Gastroesophageal sphincter (tissue), 4 donors: ENCODE results near the gene SV2B. TPM values are rescaled to one million over a fixed set of nuclear protein-coding genes. Genes with fewer than 3 reads are reported as not detected.

ENCODE experiments used
- ATAC-seq: fragments of 150-250 bp; one replicate; pipeline ENCODE4 v1.9.1; 2016; ENCODE audit warnings: mild to moderate bottlenecking, moderate library complexity
- H3K27ac ChIP-seq, 4 donors: fragments of 200-600 bp; sonication (generic) in 3 of 4; 1 replicate in 3 of 4; 2 replicates in 1 of 4; pipeline ENCODE4 v1.5.1; 2016 to 2019
- H3K27me3 ChIP-seq: fragments of 200-600 bp; sonication (generic); one replicate; pipeline ENCODE4 v1.5.1; 2019
- H3K36me3 ChIP-seq, 2 donors: fragments of 200-600 bp; sonication (generic); one replicate each; pipeline ENCODE4 v1.5.1; 2019; ENCODE audit warnings: control low read depth in 1 of 2
- H3K4me1 ChIP-seq, 3 donors: fragments of 200-600 bp; sonication (generic); 1 replicate in 2 of 3; 2 replicates in 1 of 3; pipeline ENCODE4 v1.5.1; 2016 to 2019; ENCODE audit warnings: control low read depth in 2 of 3
- H3K4me3 ChIP-seq, 2 donors: fragments of 200-600 bp; sonication (generic); one replicate each; pipeline ENCODE4 v1.5.1; 2019; ENCODE audit warnings: mild to moderate bottlenecking in 1 of 2, moderate library complexity in 1 of 2
- H3K9me3 ChIP-seq, 3 donors: fragments of 200-600 bp; sonication (generic); one replicate each; pipeline ENCODE4 v1.5.1; 2017 to 2019; ENCODE audit warnings: control low read depth in 2 of 3
- EP300 ChIP-seq: sonication (generic); formaldehyde crosslinking; IDR thresholded peaks from one replicate; pipeline ENCODE4 v1.6.1; 2017; ENCODE audit warnings: antibody characterized with exemption, mild to moderate bottlenecking
- POLR2A ChIP-seq, 2 donors: fragments of 450-650 bp; IDR thresholded peaks; one replicate each; pipeline ENCODE4 v1.6.1; 2017; ENCODE audit warnings: antibody characterized with exemption in 2 of 2, mild to moderate bottlenecking in 2 of 2, moderate library complexity in 1 of 2
- POLR2AphosphoS5 ChIP-seq: sonication (generic); formaldehyde crosslinking; IDR thresholded peaks from one replicate; pipeline ENCODE4 v1.6.1; 2017; ENCODE audit warnings: antibody characterized with exemption
- WGBS, 2 donors: methylation state at CpG; one replicate each; pipeline ENCODE4 v1.1.5; 2018; ENCODE audit warnings: low coverage in 1 of 2; 5-methylcytosine and 5-hydroxymethylcytosine counted together
- total RNA-seq, 4 donors: library from RNA; depleted of rRNA; stranded (reverse); fragments of >200 nt; gene quantifications; one replicate each; pipeline ENCODE4 v1.1.0, GENCODE V29; 2016
- TF ChIP-seq, protein P1 (sequence below), 4 experiments: fragments of 200-600 bp in 2 of 4; fragments of 450-650 bp in 2 of 4; sonication (generic) in 1 of 4; IDR thresholded peaks; one replicate each; pipeline ENCODE4 v1.5.1; 2017 to 2019; ENCODE audit warnings: antibody characterized with exemption in 4 of 4, mild to moderate bottlenecking in 2 of 4, moderate library complexity in 2 of 4

SV2B gene
- total RNA-seq, 4 donors from 2014 or later: 0.16 to 4.1 (median 1.1) TPM

DNA sequence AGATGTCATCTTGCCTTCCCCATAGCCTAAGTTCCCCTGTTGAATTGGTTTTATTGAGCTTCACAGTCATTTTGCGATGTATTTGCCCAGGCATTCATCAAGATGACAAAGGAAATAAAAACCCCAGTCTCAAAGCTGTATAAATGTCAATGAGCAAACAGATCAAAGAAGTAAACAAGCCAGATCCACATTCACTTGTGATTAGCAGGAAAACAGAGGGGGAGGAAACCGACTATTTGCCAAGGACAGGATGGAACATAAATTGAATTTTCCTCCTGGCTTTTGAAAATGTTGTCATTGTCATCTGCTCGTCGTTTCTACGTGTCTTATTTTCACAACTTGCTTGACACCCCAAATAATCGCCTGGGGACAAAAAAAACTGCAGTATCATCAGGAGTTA, 83.5 kb downstream of the SV2B start:
- H3K4me3 ChIP-seq: no peak overlapping the region
- WGBS, 2 donors: 31 to 65% methylated on average over 5 to 6 of the region's 6 CpGs

DNA sequence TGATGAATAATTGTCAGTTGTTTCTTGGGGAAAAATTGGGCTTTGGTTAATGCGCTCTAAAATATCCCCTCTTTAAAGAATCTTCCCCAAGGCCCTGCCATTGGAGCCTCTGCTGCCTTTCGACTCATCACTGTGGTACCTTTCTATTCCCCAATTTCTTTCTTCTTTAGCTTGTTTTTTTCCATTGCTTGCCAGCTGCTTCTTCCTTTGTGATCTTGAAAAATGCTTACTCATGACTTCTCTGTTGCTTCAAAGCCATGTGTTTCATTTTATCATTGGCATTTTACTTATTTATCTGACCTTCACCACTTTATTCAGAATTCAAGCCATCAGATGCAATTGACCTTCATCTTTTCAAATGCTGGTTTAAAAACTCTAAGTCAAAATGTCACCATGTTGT, 84.4 kb downstream of the SV2B start:
- WGBS, 2 donors: 80 to 85% methylated on average over 2 of the region's 2 CpGs
- Histone ChIP-seq H3K9me3 (no peaks in the 10 kb centered on the region), H3K27me3 (peaks cover 16% of the 10 kb centered on the region), H3K36me3 (no peaks in the 10 kb centered on the region), H3K4me3 (no peak overlapping the region), H3K27ac (no peak overlapping the region), H3K4me1 (no peaks in the 10 kb centered on the region)
- no peak for ATAC-seq
- TF ChIP-seq, protein P1, sequence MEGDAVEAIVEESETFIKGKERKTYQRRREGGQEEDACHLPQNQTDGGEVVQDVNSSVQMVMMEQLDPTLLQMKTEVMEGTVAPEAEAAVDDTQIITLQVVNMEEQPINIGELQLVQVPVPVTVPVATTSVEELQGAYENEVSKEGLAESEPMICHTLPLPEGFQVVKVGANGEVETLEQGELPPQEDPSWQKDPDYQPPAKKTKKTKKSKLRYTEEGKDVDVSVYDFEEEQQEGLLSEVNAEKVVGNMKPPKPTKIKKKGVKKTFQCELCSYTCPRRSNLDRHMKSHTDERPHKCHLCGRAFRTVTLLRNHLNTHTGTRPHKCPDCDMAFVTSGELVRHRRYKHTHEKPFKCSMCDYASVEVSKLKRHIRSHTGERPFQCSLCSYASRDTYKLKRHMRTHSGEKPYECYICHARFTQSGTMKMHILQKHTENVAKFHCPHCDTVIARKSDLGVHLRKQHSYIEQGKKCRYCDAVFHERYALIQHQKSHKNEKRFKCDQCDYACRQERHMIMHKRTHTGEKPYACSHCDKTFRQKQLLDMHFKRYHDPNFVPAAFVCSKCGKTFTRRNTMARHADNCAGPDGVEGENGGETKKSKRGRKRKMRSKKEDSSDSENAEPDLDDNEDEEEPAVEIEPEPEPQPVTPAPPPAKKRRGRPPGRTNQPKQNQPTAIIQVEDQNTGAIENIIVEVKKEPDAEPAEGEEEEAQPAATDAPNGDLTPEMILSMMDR (IDR thresholded peaks at IDR 0.05): no peak
- no peak for TF ChIP-seq POLR2A (IDR thresholded peaks at IDR 0.05)
- no peak for TF ChIP-seq EP300
- TF ChIP-seq POLR2AphosphoS5: no peak

More for the DNA sequence above, 83.5 kb downstream of the SV2B start:
- ATAC-seq: no peak
- Histone ChIP-seq H3K36me3 (no peaks in the 10 kb centered on the region), H3K27ac (no peak overlapping the region), H3K27me3 (peaks cover 16% of the 10 kb centered on the region), H3K9me3 (no peaks in the 10 kb centered on the region), H3K4me1 (no peaks in the 10 kb centered on the region)
- TF ChIP-seq, protein P1 (IDR thresholded peaks at IDR 0.05): no peak
- TF ChIP-seq POLR2A (IDR thresholded peaks at IDR 0.05): no peak
- TF ChIP-seq EP300: no peak
- no peak for TF ChIP-seq POLR2AphosphoS5

DNA sequence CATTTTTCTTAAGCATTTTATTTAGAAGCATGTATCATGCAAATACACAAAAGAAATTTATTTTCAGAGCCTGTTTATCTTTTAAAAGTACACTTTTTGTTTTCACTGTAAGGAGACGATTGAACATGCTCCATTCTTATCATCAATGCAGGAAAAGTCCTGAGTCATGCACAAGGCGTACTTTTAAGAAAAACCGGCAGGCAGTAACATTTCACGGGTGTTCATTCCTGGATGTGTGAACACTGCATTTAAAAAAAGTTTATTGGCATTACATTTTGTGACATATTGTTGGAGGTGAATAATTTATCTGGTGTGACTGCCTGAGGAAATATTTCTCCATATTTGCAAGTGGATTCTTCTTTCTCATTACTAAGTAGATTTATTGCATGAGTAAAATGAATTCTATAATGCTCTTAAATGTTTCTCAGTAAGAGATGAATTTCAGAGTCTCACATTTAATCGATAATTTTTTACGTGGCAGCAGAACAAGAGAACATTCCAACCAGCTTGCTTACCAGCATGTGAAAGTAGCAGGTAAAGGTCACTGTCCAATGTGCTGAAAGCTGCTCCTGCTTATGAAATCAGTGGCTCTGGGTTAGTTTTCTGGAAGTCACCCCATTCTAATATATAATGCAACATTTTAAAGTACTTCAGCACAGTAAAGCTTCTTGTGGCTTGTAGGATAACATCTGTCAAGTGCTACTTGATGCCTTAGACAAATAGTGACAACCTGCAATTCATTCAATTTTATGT, 87.0 kb downstream of the SV2B start:
- ATAC-seq: no peak
- Histone ChIP-seq H3K36me3 (no peaks in the 10 kb centered on the region), H3K27ac (no peak overlapping the region), H3K9me3 (no peaks in the 10 kb centered on the region), H3K4me1 (no peaks in the 10 kb centered on the region), H3K27me3 (peaks cover 18% of the 10 kb centered on the region), H3K4me3 (no peak overlapping the region)
- 53 to 64% methylated on average over 6 of the region's 6 CpGs for WGBS, 2 donors
- TF ChIP-seq, protein P1 (IDR thresholded peaks at IDR 0.05): no peak
- TF ChIP-seq POLR2AphosphoS5 (no peak), EP300 (no peak), POLR2A (IDR thresholded peaks at IDR 0.05) (no peak)

DNA sequence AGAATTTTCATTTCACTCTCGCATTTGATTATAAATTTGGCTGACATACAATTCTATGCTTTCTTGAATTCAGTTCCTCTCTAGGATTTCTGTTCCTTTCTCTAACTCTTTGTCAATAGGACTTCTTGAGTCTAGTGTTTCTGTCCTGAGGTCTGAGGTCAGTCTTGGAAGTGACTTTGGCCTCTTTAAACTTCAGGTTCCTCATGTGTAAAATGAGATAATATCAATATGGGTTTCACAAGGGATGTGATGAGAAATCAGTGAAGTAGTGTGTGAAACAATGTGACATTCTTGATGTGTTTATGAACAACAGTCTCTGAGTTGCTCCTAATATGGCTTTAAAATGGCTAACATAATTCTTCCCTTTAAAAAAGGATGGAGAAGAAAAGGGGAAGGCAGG, 92.2 kb downstream of the SV2B start:
- no peak for ATAC-seq
- no peaks in the 10 kb centered on the region for H3K4me1 ChIP-seq
- no peak overlapping the region for H3K27ac ChIP-seq
- TF ChIP-seq POLR2A (IDR thresholded peaks at IDR 0.05): no peak
- TF ChIP-seq, protein P1 (IDR thresholded peaks at IDR 0.05): no peak
- no peak for TF ChIP-seq POLR2AphosphoS5
- TF ChIP-seq EP300: no peak
- H3K4me3 ChIP-seq: no peak overlapping the region
- 73 to 100% methylated on average over 1 of the region's 1 CpG for WGBS, 2 donors
- no peaks in the 10 kb centered on the region for H3K36me3 ChIP-seq
- peaks cover 3% of the 10 kb centered on the region for H3K27me3 ChIP-seq
- no peaks in the 10 kb centered on the region for H3K9me3 ChIP-seq
